Activated CD4-positive, alpha-beta memory T cell treated with anti-CD3 and anti-CD28 coated beads for 36 hours (primary cell): Measurements from ENCODE around the gene OBSL1. TPM values are rescaled to one million over a fixed set of nuclear protein-coding genes. Genes with fewer than 3 reads are reported as not detected.

Source experiments
- CTCF ChIA-PET: fragments of 350-600 bp; sonication (Branson Sonifier 250); formaldehyde crosslinking; loops from one replicate; lab custom pipeline; 2021; ENCODE audit warnings: antibody characterized with exemption, inconsistent platforms; lab: Charles Lee
- POLR2A ChIA-PET: fragments of 350-600 bp; sonication (Branson Sonifier 250); formaldehyde crosslinking; loops from one replicate; lab custom pipeline; 2021; ENCODE audit warnings: antibody characterized with exemption; lab: Charles Lee
- DNase-seq: peaks from one replicate; pipeline ENCODE4 v3.0.0-alpha.2; 2020
- H3K27ac Mint-ChIP-seq: one replicate; pipeline ENCODE4 v1.8.0; 2021; ENCODE audit warnings: mixed read lengths
- H3K27me3 Mint-ChIP-seq: one replicate; pipeline ENCODE4 v1.8.0; 2021; ENCODE audit warnings: mixed read lengths
- H3K36me3 Mint-ChIP-seq: one replicate; pipeline ENCODE4 v1.8.0; 2021; ENCODE audit warnings: mixed read lengths
- H3K4me1 Mint-ChIP-seq: one replicate; pipeline ENCODE4 v1.8.0; 2021; ENCODE audit warnings: low read depth, mixed read lengths
- H3K4me3 Mint-ChIP-seq: one replicate; pipeline ENCODE4 v1.8.0; 2021; ENCODE audit warnings: mild to moderate bottlenecking, mixed read lengths
- H3K9me3 Mint-ChIP-seq: one replicate; pipeline ENCODE4 v1.8.0; 2021; ENCODE audit warnings: mixed read lengths
- intact Hi-C: fragments of 100-400 bp; cut with micrococcal nuclease; formaldehyde crosslinking; loops from one replicate; pipeline ENCODE4 v1.15.1; 2023
- total RNA-seq, 2 experiments: library from RNA; stranded (reverse); gene quantifications; one replicate each; pipeline ENCODE4 v1.2.3, GENCODE V29; 2021

Gene OBSL1
- total RNA-seq, 2 experiments from 2014 or later = 0.83 to 0.94 TPM

DNA sequence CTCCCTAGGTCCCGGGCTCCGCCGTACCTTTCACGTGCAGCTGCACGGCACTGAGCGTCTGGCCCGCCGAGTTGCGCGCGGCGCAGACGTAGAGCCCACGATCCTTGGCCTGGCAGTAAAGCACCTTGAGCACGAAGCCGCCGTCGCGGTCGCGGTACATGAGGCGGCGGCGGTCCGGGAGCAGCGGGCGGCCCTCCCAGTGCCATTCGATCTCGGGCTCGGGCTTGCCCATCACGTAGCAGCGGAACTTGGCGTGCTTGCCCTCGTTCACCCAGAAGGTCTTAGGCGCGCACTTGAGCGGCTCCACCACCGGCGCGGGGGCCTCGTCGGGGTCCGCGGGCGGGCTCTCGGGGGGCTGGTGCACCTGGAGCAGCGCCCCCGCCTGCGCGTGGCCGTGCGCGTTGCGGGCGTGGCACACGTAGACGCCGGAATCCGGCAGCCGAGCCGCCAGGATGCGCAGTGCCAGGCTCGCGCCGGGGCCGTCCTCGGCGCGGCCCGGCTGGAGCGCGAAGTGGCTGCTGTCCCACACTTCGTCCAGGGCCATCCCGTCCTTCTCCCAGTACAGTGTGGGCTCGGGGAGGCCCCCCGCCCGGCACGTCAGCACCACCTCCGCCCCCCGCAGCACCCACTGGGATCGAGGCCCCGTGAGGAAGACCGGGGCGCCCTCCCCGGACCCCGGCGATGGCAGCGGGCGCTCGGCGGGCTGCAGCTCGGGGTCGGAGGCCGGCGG lies 980 bp downstream of the OBSL1 start:
- POLR2A ChIA-PET = no interaction called here

DNA sequence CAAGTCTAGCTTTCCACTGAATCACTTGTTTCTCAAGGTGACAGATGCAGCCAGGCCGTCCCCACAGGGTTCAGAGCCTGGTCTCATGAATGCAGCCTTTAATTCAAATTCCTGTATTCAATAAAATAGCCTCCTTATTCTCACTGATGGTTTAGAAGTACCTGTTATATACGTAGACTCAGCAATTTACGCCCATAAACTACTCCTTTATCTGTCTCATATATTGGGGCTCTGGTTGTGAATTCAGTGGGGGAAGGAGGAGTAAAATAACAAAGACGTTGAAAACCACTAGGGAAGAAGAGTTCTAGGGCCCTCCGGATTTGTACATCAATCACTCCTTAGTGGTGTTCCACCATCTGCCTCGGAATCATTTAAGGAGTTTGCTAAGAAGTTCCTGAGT lies 1.7 kb downstream of the OBSL1 start:
- Mint-ChIP-seq H3K27ac (no peak overlapping the region), H3K36me3 (no peaks in the 10 kb centered on the region), H3K4me3 (no peak overlapping the region), H3K27me3 (peaks cover 31% of the 10 kb centered on the region), H3K4me1 (no peaks in the 10 kb centered on the region), H3K9me3 (no peaks in the 10 kb centered on the region)
- ChIA-PET CTCF (no interaction called here), POLR2A (no interaction called here)
- intact Hi-C loops = no loop called here
- no peak for DNase-seq

More for the DNA sequence above, 980 bp downstream of the OBSL1 start:
- CTCF ChIA-PET = interaction anchor here (1.5 to 2.1 kb wide), 3 partner anchors 10 to 75 kb away, joined by 3 to 24 read pairs (median 4); no protein-coding TSS in a partner anchor
- Mint-ChIP-seq H3K27ac (no peak overlapping the region), H3K36me3 (no peaks in the 10 kb centered on the region), H3K4me1 (no peaks in the 10 kb centered on the region), H3K4me3 (peak overlapping the region; percentile 37), H3K9me3 (no peaks in the 10 kb centered on the region), H3K27me3 (peaks cover 33% of the 10 kb centered on the region)
- intact Hi-C loops = no loop called here
- no peak for DNase-seq

DNA sequence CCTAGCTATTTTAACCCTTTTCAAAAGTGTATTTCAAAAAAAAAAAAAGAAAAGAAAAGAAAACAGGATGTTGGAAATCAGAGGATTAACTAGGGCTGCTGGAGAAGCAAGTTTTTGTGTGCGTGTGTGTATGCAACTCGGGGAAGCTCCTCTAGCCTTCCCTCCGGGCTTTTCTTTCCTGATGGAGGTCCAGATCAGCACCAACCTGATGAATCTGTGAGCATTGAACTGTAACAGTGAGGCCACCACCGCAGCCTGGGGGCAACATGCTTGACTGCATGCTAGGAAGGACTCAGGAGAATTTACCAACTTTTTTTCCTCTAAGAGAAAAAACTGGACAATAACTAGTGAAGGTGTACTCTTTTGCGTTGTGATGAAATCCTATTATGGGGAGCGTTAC lies 2.3 kb downstream of the OBSL1 start:
- ChIA-PET CTCF (no interaction called here), POLR2A (no interaction called here)
- no peak for DNase-seq
- Mint-ChIP-seq H3K9me3 (no peaks in the 10 kb centered on the region), H3K36me3 (no peaks in the 10 kb centered on the region), H3K4me3 (no peak overlapping the region), H3K27ac (no peak overlapping the region), H3K4me1 (no peaks in the 10 kb centered on the region), H3K27me3 (peaks cover 35% of the 10 kb centered on the region)
- intact Hi-C loops = no loop called here

- H3K27ac Mint-ChIP-seq = no peak overlapping the region
- H3K4me1 Mint-ChIP-seq = no peaks in the 10 kb centered on the region
- ChIA-PET CTCF (no interaction called here), POLR2A (no interaction called here)
- H3K36me3 Mint-ChIP-seq = no peaks in the 10 kb centered on the region
- H3K4me3 Mint-ChIP-seq = no peak overlapping the region
- peaks cover 35% of the 10 kb centered on the region for H3K27me3 Mint-ChIP-seq
- DNase-seq = no peak
- intact Hi-C loops = no loop called here
- H3K9me3 Mint-ChIP-seq = no peaks in the 10 kb centered on the region
Measured at GRCh38 chr2:219567791-219568361, 3.5 kb downstream of the OBSL1 start.

DNA sequence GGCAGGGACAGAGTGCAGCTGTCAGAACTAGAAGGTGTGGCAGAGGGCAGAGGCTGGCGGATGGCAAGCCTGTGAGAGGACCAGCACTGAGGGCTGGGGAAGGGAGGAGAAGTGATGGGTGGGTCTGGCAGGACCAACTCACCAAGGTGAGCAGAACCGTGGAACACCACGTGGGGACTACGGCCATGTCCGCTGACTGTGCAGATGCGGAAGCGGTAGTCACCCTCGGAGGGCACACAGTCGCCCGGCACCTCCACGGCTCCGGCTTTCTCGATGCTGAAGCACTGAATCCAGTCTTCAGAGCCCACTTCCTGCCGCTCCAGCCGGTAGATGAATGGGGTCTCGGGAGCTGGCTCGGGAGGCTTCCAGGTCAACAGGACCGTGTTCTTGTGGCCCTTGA lies 4.2 kb downstream of the OBSL1 start:
- ChIA-PET CTCF (no interaction called here), POLR2A (no interaction called here)
- H3K27me3 Mint-ChIP-seq = peaks cover 34% of the 10 kb centered on the region
- H3K9me3 Mint-ChIP-seq = no peaks in the 10 kb centered on the region
- H3K27ac Mint-ChIP-seq = no peak overlapping the region
- H3K36me3 Mint-ChIP-seq = no peaks in the 10 kb centered on the region
- H3K4me3 Mint-ChIP-seq = no peak overlapping the region
- DNase-seq = no peak
- no peaks in the 10 kb centered on the region for H3K4me1 Mint-ChIP-seq
- intact Hi-C loops = no loop called here

GRCh38 chr2:219566640-219567039 lies 4.7 kb downstream of the OBSL1 start:
- H3K36me3 Mint-ChIP-seq = no peaks in the 10 kb centered on the region
- H3K9me3 Mint-ChIP-seq = no peaks in the 10 kb centered on the region
- H3K27me3 Mint-ChIP-seq = peaks cover 30% of the 10 kb centered on the region
- H3K4me1 Mint-ChIP-seq = no peaks in the 10 kb centered on the region
- intact Hi-C loops = no loop called here
- H3K27ac Mint-ChIP-seq = no peak overlapping the region
- no peak for DNase-seq
- no peak overlapping the region for H3K4me3 Mint-ChIP-seq
- ChIA-PET POLR2A (no interaction called here), CTCF (no interaction called here)

GRCh38 chr2:219565130-219566080 lies 5.9 kb downstream of the OBSL1 start:
- CTCF ChIA-PET = no interaction called here
- Mint-ChIP-seq H3K27me3 (peaks cover 32% of the 10 kb centered on the region), H3K36me3 (no peaks in the 10 kb centered on the region), H3K9me3 (no peaks in the 10 kb centered on the region), H3K4me3 (no peak overlapping the region), H3K27ac (no peak overlapping the region), H3K4me1 (no peaks in the 10 kb centered on the region)
- DNase-seq = no peak
- POLR2A ChIA-PET = no interaction called here
- intact Hi-C loops = no loop called here

- H3K4me3 Mint-ChIP-seq = no peak overlapping the region
- ChIA-PET POLR2A (no interaction called here), CTCF (interaction anchor here (1.1 to 6.0 kb wide), 2 partner anchors 21 to 67 kb away, joined by 3 to 73 read pairs; partner anchors contain the start of genes CHPF and TMEM198)
- no peaks in the 10 kb centered on the region for H3K4me1 Mint-ChIP-seq
- no peak for DNase-seq
- H3K27me3 Mint-ChIP-seq = peaks cover 19% of the 10 kb centered on the region
- no peaks in the 10 kb centered on the region for H3K9me3 Mint-ChIP-seq
- no peak overlapping the region for H3K27ac Mint-ChIP-seq
- H3K36me3 Mint-ChIP-seq = no peaks in the 10 kb centered on the region
- intact Hi-C loops = no loop called here
Measured at GRCh38 chr2:219563271-219563928, 7.9 kb downstream of the OBSL1 start.

GRCh38 chr2:219562049-219563020 lies 9.0 kb downstream of the OBSL1 start:
- intact Hi-C loops = no loop called here
- CTCF ChIA-PET = interaction anchor here (0.5 to 6.0 kb wide), 5 partner anchors 9 to 159 kb away, joined by 3 to 73 read pairs (median 4); partner anchors contain the start of genes CHPF, INHA, OBSL1 and TMEM198
- DNase-seq = no peak
- Mint-ChIP-seq H3K27me3 (peaks cover 16% of the 10 kb centered on the region), H3K4me1 (no peaks in the 10 kb centered on the region), H3K27ac (no peak overlapping the region), H3K4me3 (no peak overlapping the region), H3K9me3 (no peaks in the 10 kb centered on the region), H3K36me3 (no peaks in the 10 kb centered on the region)
- POLR2A ChIA-PET = no interaction called here

GRCh38 chr2:219561179-219562048 lies 9.9 kb downstream of the OBSL1 start:
- Mint-ChIP-seq H3K36me3 (no peaks in the 10 kb centered on the region), H3K9me3 (no peaks in the 10 kb centered on the region), H3K4me3 (no peak overlapping the region), H3K4me1 (no peaks in the 10 kb centered on the region), H3K27ac (no peak overlapping the region), H3K27me3 (peaks cover 14% of the 10 kb centered on the region)
- no peak for DNase-seq
- ChIA-PET POLR2A (no interaction called here), CTCF (interaction anchor here (0.5 to 6.0 kb wide), 10 partner anchors 9 to 158 kb away, joined by 3 to 73 read pairs (median 5); partner anchors contain the start of genes CHPF, INHA, OBSL1 and STK11IP)
- intact Hi-C loops = no loop called here
